ENCODE measurements around the gene SYTL2.

Gene SYTL2

DNA sequence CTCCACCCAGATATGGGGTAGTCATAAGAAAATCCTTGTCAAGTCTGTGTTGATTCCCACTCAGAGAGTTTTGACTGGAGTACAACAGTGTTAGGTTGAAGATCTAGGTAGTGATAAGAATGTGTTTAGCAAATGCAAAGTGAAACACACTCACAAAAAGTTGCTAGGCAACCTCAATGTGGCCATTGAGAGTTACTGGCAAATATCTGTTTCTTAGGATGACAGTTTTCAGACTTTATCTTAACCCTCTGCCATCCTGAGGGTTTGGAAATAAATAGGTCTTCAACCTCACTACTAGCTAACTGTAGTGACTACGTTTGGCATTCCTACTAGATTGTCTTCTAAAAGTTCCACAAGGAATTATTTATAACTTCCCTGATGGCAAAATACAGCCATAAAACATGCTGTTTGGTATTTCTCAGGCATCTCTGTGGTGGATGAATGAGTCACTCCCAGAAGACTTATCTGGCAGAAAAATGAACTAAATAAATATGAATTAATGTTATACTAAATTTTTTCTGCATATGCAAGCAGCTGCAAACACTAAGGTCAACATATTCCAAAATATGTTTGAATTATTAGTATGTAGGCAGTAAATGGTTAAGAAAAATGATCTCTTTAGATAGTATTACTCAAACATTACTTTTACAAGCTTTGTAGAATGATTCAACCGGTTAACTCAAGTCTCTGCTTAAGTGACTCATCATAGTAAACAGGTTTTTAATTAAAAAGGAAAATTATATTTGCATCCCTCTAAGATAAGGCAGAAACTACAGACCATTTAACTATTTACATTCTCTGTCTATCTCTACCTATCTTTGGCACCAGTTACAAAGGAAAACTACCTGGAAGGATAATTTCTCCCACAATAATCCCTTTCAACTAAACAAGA is 17.1 kb upstream of the SYTL2 start:
- no peak for DNase-seq (ENCODE audit: low spot score)

DNA sequence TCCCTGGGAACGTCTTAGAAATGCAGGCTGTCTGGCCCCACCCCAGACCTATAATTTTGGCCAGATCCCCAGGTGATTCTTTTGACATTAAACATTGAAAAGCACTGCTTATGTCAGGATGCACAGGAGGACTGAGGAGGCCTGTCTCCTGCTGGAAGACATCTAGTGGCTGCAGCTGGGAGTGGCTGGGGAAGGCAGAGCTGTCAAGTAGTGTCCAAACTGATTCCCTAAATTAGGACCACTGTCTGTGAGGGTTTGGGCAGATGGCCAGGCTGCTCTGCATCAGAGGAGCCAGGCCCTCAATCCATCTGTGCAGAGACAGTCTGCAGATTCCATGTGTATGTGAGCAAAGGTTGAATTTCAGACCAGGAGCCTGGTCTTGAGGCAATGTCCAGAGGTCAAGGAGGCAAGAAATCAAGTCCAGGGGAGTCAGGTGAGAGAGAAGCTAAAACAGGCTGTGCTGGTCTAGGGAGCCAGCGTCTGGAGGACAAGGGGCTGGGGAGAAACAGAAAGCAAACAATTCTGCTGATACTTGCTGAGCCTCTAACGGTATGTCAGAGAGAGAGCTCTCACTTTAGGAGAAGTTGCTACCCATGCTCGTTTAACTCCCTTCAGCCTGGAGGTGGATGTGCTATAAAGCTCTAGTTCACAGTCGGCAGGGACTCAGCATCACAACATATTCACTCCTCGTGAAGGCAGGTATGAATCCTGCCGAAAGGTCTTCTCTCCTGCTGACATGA is 15.3 kb upstream of the SYTL2 start:
- peak; percentile 36 for DNase-seq (ENCODE audit: low spot score)

DNA sequence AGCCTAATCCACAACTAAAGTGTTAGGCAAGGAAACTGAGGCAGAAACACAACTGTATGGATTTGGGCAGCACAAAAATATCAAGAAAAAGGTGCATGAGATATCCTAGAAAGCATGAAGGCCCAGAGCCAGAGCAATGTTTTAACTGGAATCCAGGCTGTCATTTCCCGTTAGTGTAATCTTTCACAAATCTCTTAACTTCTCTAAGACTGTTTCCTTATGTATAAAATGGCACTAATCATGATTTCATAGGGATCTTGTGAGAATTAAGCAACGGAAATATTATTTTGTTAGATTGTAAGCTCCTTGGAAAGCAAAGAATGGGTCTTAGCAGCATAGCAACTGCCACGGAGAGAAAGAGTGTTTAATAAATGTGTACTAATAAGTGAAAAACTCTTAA is 14.7 kb upstream of the SYTL2 start:
- no peak for DNase-seq (ENCODE audit: low spot score)

DNA sequence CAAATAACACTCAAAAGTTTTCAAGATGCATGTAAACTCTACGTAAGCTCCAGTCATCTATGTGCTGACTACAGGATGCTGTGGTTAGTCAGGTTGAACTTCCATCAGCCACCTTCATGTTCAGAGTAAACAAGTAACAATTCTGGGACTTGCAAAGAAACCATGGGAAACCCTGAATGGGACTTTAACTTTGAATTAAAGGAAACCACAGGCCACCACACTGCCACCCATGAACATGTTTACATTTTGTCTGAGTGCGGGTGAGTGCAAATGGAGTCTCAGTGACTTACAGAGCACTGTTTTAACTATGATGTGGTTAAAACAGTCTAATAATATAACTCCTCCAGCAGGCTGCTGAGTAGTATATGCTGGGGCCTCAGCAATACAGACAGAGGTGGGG is 12.9 kb upstream of the SYTL2 start:
- no peak for DNase-seq (ENCODE audit: low spot score)

DNA sequence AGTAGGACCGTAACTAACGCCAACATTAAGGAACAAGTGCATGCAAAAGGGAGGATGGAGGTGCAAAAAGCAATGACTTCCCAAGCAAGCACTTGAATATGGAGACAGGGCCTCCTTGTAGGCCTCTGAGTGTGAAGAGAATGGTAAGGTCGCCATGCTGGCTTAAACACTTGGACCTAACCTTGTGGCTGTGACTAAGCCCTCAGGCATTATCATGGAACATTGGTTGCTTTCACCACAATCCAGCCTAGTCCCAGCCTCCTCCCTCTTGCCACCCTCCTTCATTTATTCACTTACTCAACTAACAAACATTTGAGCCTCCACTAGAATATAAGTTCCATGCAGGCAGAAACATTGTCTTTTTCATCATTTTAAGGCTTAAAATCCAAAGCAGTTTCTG is 11.9 kb upstream of the SYTL2 start:
- no peak for DNase-seq (ENCODE audit: low spot score)

DNA sequence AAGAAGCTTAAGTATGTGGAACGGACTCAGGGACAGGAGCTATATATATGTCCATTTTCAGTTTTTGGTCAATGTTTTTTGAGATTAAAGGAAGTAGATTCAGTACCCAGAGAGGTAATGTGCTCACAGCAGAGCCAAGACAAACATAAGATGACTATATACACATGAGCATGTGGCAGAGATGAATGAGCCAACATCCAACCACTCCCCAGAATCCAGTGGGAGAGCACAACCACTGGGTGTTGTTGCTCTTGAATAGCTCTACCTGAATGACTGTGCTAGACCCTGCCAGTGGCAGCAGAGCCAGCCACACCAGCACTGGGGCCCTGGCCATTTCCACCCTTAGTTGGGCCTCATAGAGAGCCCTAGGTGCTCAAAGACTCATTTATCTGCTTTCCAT is 10.7 kb upstream of the SYTL2 start:
- DNase-seq (ENCODE audit: low spot score), result no peak

DNA sequence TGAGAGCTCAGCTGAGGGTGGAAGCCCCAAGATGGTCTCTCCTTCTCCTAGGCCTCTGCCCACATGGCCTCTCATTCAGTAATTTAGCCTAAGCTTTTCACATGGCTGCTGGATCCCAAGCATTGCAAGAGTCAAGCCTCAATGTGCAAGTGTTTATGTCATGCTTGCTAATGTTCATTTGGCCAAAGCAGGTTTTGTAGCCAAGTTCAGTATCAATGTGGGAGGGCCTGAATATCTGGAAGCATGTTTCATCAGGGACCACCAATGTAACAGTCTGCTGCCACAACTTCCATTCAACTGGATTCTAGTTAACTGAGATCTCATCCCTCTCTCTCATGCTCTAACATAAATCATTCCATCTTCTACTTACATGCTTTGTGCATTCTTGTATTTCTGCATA is 8.5 kb upstream of the SYTL2 start:
- DNase-seq (ENCODE audit: low spot score), result no peak

DNA sequence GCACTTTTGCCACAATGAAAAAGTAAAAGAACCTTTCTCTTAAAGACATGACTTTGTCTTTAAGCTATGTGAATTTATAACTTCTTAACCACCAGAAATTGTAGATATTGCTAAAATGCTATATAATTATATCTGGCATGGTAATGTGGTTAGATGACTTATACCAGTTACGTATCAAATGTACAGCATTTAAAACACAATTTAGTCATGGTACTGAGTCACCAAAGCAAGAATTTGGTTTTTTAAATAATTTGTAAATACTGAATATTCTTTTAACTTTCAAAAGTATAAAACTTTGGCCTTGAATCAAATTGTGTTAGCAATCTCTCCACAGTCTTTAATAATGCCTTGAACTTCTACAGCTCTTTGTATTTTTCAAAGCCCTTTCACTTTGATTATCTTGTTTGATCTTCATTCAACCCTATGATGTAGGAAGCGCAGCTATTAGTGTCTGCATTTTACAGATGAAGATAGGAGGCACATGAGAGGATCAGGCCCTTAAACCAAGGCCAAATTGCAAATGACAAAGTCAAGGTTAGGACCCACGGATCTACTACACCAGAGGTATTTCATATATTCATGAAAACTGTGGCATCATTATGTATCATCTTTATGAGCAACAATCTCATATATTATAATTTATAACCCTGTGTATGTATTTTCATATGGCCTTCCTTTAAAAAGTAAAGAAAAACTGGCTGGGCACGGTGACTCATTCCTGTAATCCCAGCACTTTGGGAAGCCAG is 4.4 kb upstream of the SYTL2 start:
- no peak for DNase-seq (ENCODE audit: low spot score)

DNA sequence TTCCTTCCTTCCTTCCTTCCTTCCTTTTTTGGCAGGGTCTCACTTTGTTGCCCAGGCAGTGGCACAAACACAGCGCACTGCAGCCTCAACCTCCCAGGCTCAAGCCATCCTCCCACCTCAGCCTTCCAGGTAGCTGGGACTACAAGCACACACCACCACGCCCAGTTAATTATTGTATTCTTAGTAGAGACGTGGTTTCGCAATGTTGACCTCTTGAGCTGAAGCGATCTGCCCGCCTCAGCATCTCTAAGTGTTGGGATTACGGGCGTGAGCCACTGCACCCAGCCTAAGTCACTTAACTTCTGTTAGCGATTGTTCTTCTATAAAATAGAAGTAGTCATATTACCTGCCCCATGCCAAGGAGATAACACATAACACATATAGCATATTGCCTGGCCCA is 2.8 kb upstream of the SYTL2 start:
- no peak for DNase-seq (ENCODE audit: low spot score)

DNA sequence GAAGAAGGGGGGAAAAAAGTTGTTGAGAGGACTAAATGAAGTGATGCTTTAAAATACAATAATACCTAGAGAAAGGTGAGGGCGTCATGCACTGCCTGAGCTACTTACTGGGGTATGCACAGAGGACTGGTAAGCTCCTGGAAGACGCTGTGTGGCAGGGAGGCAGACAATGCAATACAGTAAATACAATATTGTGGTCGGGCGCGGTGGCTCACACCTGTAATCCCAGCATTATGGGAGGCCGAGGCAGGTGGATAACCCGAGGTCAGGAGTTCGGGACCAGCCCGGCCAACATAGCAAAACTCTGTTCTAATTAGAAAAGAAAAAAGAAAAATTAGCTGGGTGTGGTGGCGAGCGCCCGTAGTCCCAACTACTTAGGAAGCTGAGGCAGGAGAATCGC is 683 bp upstream of the SYTL2 start:
- no peak for DNase-seq (ENCODE audit: low spot score)

DNA sequence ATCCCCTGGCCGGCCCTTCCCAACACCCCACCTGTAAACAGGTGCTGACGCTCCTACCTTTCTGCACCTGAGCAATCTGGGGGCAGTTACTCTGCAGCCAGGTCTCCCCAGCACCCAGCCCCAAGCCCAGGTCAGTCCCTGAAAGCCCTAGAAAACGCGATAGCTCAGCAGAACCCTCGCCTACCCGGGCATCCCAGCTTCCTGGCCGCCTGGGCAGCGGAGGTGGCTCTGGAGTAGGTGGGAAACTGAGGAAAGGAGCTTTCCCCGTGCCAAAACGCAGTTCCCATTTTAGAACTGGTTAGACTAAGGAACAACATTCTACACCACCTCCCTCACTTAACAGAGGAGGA is 445 bp downstream of the SYTL2 start:
- no peak for DNase-seq (ENCODE audit: low spot score)

DNA sequence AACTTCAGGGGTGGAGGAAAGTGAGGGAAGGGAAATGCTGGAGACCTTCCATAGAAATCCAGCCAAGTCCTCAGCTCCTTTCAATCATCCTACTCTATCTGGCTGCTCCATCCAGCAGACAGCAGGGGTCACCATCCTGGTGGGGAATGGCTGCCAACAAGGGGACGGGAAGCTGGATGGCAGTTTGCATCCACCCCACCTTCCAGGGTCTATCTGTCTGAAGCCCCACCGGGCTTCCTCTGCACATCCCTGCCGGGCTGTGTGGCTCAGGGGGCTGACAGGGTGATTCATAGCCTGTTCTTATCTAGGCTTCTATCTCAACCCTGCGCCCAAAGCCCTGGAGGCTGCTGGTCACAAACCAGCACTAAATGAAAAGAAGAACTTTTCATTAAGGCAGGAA is 1.1 kb downstream of the SYTL2 start:
- peak; percentile 58 for DNase-seq (ENCODE audit: low spot score)

DNA sequence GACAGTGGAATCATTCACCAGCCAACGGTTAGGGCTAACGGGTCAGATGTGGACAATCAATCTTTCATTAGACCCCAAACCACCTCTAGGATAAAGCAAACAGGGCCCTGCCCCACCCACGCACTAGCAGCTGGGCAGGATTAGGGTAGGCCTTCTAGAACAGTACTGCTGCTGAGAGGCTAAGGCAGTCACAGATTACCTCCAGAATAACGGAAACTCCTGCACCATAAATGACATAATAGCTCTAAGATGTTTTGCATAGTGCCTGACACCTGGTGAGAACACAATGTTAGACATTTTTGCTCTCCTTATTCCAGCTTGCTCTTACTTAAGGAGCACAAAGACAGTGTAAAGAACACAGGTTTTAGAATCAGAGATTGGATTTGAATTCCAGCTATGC is 1.8 kb downstream of the SYTL2 start:
- DNase-seq (ENCODE audit: low spot score), result no peak

DNA sequence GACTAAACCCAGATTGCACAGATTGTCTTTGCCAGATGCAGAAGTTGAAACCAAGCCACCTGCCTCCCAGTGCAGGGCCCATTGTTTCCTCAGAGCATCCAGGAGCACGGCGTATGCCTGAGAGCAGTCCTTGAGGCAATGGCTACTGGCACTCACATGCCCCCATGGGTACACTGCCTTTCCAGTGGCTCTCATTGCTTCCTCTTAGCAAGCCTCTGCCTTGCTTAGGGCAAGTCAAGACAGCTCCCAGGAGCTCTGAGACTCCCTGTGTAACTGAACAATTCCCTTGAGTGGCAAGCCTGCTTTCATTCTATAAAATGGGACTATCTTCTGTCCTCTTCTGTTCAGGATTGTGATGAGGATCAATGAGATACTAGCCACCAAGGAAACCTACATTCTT is 4.1 kb downstream of the SYTL2 start:
- DNase-seq (ENCODE audit: low spot score), result no peak

DNA sequence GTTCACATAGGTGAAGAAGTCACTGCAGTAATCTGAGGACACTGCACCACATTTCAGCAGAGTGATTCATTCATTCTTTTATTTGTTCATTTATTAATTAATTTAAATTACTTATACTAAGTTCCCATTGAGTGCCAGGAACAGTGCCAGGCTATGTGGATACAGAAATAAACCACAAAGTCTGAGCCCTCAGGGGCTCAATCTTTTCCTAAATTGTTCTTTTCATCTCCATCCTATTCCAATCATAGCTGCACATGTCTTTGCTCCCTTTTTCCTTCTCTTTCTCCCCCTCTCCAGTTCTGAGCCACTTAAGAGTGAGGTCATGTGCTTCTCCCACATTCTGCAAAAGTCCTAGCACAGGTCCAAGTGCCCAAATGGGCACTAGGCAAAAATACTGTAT is 4.9 kb downstream of the SYTL2 start:
- DNase-seq (ENCODE audit: low spot score), result no peak

DNA sequence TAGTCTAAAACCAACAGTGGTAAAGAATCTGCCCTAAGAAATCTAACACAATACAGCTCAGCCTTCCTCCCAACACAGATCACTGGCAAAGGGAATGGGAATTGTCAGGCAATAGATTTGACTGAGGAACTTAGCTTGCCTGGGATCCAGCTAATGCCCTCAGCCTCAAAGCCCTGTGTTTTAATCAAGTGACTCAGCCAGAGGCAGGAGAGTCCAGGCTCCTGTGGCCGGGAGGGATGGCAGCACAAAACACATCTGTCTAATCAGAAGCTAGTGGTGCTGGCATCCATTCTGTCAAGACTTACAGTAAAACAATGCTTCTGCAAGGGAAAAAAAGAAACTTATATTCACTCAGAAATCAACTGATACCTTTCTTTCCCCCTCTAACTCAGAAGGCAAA is 5.6 kb downstream of the SYTL2 start:
- peak; percentile 61 for DNase-seq (ENCODE audit: low spot score)

DNA sequence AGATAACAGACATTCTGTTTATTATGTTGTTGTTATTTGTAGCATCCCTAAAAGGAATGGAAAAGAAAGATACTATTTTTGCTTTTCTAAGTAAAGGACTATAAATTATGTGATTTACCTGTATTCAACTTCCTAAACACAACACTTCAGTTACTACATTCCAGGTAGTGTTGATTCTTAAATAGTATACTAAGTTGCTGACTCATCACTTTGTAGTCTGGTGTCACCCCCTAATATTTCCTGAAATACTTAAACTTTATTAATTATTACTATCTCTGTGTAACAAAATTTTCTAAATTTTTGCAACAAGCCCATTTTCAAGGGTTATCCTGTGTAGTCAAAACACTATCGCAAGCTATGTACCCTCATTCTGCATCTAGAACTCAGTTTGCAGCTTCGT is 7.0 kb downstream of the SYTL2 start:
- DNase-seq (ENCODE audit: low spot score), result no peak

DNA sequence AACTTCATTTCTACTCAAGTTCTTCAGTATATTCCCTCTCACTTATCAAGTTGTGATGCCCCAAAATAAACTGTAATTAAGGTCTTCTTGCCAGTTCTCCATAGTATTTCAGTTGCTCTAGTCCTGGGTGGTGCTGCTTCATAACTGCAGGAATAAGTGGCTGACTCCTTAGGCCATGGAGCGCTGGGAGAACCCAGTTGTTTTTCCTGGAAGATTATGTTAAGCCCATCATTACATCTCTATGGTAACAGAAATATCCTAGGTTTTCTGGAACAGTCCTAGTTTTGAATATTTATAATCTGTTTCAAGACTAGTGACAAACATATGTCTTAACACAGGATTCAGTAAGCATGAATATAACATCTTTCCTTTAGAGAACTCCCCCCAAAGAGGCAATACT is 7.6 kb downstream of the SYTL2 start:
- DNase-seq (ENCODE audit: low spot score), result no peak

DNA sequence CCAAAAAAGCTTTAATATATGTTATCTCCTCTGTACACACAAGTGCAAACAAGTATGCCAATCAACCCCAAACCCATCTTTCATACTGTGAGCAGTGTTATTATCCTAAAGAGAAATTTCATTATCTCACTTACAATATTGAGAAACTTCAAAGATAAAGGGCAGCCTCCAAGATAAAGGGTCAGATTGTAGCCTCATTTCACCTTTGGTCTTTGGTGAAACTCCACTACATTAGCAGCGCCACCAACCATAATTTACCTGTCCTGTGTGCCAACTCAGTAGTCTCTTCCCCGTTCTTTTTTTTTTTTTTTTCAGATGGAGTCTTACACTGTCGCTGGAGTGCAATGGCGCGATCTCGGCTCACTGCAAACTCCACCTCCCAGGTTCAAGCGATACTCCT is 9.4 kb downstream of the SYTL2 start:
- no peak for DNase-seq (ENCODE audit: low spot score)

DNA sequence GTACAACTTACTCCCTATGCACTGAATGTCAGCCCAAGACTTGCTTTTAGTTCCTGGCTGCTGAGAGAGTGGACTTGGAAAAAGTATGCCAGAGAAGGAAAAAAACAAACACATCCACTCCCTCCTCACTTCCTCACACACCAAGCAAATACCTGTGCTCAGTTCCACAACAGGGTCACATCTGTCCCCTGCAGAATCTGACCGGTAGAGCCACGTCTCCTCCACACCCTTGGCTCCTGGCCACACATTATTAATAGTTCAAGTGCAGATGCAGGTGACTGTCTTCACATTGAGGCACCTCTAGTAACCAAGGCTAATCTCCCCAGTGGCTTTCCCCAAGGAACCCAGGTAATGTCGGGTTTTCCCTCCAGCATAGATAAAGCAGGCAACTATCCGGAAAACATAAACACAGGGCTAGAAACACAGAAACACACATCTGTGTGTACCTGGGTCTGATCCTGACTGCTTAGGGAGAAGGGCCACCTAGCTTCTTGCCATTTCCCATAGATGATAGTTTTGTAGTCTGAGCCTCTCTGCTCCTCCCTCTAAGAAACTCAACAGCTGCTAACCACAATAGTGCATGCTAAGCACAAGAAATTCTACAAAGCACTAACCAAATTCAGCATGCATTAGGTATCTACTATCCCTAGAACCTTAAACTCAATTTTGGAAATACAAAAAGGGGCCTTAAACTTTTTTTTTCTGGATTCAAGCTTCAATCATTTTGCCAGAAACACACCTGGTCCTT is 10.2 kb downstream of the SYTL2 start:
- no peak for DNase-seq (ENCODE audit: low spot score)

DNA sequence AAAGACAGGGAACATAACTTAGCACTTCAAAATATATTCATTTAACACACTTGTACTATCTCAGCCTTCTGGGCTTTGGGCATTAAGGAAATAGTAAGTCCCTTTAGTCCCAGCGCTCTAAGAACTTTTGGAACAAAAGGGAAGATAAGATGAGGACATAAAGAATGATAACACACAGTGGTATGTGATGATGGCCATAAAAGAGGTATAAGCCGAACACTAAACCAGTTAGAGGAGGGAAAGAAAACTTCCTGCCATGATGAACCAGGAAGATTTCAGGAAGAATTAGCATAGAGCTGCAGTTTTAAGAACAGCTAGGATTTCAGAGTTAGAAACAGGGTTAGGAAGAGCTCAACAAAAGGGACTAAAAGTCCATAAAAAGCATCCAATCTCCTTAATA is 11.8 kb downstream of the SYTL2 start:
- DNase-seq (ENCODE audit: low spot score), result no peak

DNA sequence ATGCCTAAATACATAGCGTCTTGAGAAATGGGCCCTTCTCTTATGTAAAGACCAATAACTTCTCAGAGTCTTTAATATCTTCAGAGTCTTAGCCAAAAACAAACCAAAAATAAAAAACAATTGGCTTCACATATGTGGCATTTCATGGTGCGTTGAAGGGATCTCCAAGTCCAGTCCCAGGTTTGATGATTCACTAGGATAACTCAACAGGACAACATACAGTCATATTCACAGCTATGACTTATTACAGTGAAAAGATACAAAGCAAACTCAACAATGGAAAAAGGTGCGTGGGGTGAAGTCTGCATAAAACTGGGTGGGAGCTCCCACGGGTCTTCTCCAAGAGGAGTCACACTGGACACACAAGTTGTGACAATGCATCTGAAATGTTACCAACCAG is 12.6 kb downstream of the SYTL2 start:
- no peak for DNase-seq (ENCODE audit: low spot score)
